Measurements from ENCODE around the gene PEX11G.
A peak's percentile ranks its signal among the peaks of the same experiment; 100 is the strongest.

PEX11G gene

GRCh38 chr19:7494416-7495098, 5.7 kb upstream of the PEX11G start:
- no peak for DNase-seq (ENCODE audit: low read depth)

GRCh38 chr19:7492558-7492957, 3.7 kb upstream of the PEX11G start:
- DNase-seq (ENCODE audit: low read depth): no peak

- DNase-seq (ENCODE audit: low read depth): peak; percentile 17
Measured at GRCh38 chr19:7492142-7492541, 3.3 kb upstream of the PEX11G start.

- DNase-seq (ENCODE audit: low read depth): no peak
Measured at GRCh38 chr19:7489609-7490044, 792 bp upstream of the PEX11G start.

- no peak for DNase-seq (ENCODE audit: low read depth)
Measured at GRCh38 chr19:7486923-7487322, 1.9 kb downstream of the PEX11G start.

GRCh38 chr19:7483720-7484201, 5.1 kb downstream of the PEX11G start:
- DNase-seq (ENCODE audit: low read depth): no peak

GRCh38 chr19:7482584-7483439, 6.0 kb downstream of the PEX11G start:
- no peak for DNase-seq (ENCODE audit: low read depth)

GRCh38 chr19:7480970-7481255, 7.9 kb downstream of the PEX11G start:
- DNase-seq (ENCODE audit: low read depth): no peak

GRCh38 chr19:7480222-7480969, 8.4 kb downstream of the PEX11G start:
- DNase-seq (ENCODE audit: low read depth): no peak

- DNase-seq (ENCODE audit: low read depth): no peak
Measured at GRCh38 chr19:7478843-7479227, 10.0 kb downstream of the PEX11G start.

GRCh38 chr19:7478173-7478842, 10.5 kb downstream of the PEX11G start:
- DNase-seq (ENCODE audit: low read depth): no peak

- DNase-seq (ENCODE audit: low read depth): no peak
Measured at GRCh38 chr19:7477758-7478157, 11.1 kb downstream of the PEX11G start.

- no peak for DNase-seq (ENCODE audit: low read depth)
Measured at GRCh38 chr19:7476777-7477494, 11.9 kb downstream of the PEX11G start.

GRCh38 chr19:7476241-7476640, 12.6 kb downstream of the PEX11G start:
- DNase-seq (ENCODE audit: low read depth): no peak

GRCh38 chr19:7475665-7476064, 13.2 kb downstream of the PEX11G start:
- no peak for DNase-seq (ENCODE audit: low read depth)

- no peak for DNase-seq (ENCODE audit: low read depth)
Measured at GRCh38 chr19:7471696-7472615, 16.9 kb downstream of the PEX11G start.

GRCh38 chr19:7470540-7471305, 18.1 kb downstream of the PEX11G start:
- no peak for DNase-seq (ENCODE audit: low read depth)

GRCh38 chr19:7469669-7470285, 19.1 kb downstream of the PEX11G start:
- no peak for DNase-seq (ENCODE audit: low read depth)

- no peak for DNase-seq (ENCODE audit: low read depth)
Measured at GRCh38 chr19:7468840-7469239, 20.0 kb downstream of the PEX11G start.

Measured in activated gamma-delta T cell treated with anti-CD3 and anti-CD28 coated beads, Interleukin-2, amount 50 U/mL, for 16 hours (primary cell).